Activated naive CD8-positive, alpha-beta T cell treated with anti-CD3 and anti-CD28 coated beads, Interleukin-2, amount 10 ng/mL, durations not matched to agents 7 days and 5 days (primary cell): ENCODE measurements around the gene C19orf44. TPM values are rescaled to one million over a fixed set of nuclear protein-coding genes. Genes with fewer than 3 reads are reported as not detected.
A peak's percentile ranks its signal among the peaks of the same experiment; 100 is the strongest.
"Not testable (repeated sequence)": the region's sequence is repeated elsewhere in the genome, so short reads cannot be mapped to it uniquely, and the experiment has no call there.

Experiments
- ATAC-seq: fragments of 150-1000 bp; cut with Tn5 transposase; one replicate; pipeline ENCODE4 v1.10.0; 2021; ENCODE audit warnings: low read depth, moderate library complexity
- POLR2A ChIA-PET: fragments of 350-600 bp; sonication (Branson Sonifier 250); formaldehyde crosslinking; loops from one replicate; lab custom pipeline; 2021; ENCODE audit warnings: antibody characterized with exemption; lab: Charles Lee
- DNase-seq: peaks from one replicate; pipeline ENCODE4 v3.0.0; 2021
- H3K27ac Mint-ChIP-seq: one replicate; pipeline ENCODE4 v1.8.0; 2022; ENCODE audit warnings: mild to moderate bottlenecking, mixed read lengths
- H3K27me3 Mint-ChIP-seq: one replicate; pipeline ENCODE4 v1.8.0; 2022; ENCODE audit warnings: mild to moderate bottlenecking, moderate library complexity, mixed read lengths
- H3K36me3 Mint-ChIP-seq: one replicate; pipeline ENCODE4 v1.8.0; 2021; ENCODE audit warnings: mild to moderate bottlenecking, mixed read lengths
- H3K4me1 Mint-ChIP-seq: one replicate; pipeline ENCODE4 v1.8.0; 2021; ENCODE audit warnings: mixed read lengths
- H3K4me3 Mint-ChIP-seq: one replicate; pipeline ENCODE4 v1.8.0; 2022; ENCODE audit warnings: mild to moderate bottlenecking, moderate library complexity, mixed read lengths
- H3K9me3 Mint-ChIP-seq: one replicate; pipeline ENCODE4 v1.8.0; 2021; ENCODE audit warnings: mixed read lengths
- total RNA-seq, 2 experiments: library from RNA; stranded (reverse); gene quantifications; one replicate each; pipeline ENCODE4 v1.2.3, GENCODE V29; 2021

Gene C19orf44
- total RNA-seq, 2 experiments from 2014 or later, result 3.0 to 3.3 TPM

DNA sequence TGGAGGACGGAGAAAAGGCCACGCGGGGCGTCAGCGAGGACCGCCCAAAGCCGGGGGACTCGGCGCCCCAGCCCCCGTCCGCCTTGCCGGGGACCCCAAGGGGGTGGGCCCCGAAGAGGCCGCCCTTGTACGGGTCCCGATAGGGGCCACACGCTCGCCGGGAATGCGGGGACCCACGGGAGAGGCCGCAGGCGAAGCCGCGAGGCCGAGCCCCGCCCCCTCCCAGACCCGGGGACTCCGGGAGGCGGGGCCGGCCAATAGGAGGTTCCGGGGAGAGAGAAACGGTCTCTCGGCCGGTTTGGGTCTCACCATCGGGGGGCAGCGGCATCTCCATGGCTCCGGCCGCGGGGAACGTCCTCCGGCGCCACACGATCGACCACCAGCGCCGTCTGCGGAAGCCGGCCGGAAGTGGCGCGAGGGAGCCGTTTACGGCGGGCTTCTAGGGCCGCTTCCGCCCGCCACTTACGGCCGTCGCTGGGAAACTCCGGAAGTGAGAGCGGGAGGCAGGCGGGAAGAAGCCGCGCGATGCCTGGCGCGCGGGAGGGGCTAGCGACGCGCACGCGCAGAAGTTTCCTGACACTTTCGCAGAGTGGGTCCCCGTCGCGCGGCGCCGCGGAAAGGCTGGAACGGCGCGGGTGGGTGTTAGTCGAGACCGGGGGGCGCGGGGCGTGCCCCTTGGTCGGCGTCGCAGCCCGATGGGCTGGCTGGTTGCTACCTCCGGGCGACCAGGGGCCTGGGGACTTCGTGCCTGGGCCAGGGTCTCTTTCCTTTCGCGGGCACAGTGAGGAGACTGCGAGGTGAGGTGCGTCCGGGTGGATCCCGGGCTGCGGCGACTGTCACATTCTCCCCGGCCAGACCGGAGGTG is 46.1 kb downstream of the C19orf44 start, which contains the start of gene CHERP:
TSS of gene CHERP (minus strand) at position 393 of the 865 bp plus-strand sequence. CDS start at position 334, 59 bp downstream.
- Mint-ChIP-seq H3K27me3 (no peaks in the 10 kb centered on the region), H3K9me3 (no peaks in the 10 kb centered on the region), H3K36me3 (peaks cover 41% of the 10 kb centered on the region), H3K4me1 (peaks cover 41% of the 10 kb centered on the region), H3K4me3 (peak within 1 kb of the TSS; percentile 95), H3K27ac (peak within 1 kb of the TSS; percentile 87)
- ATAC-seq (peak; percentile 87), DNase-seq (peak; percentile 95)
- POLR2A ChIA-PET, result interaction anchor here (0.7 to 2.5 kb wide), 12 partner anchors 23 to 119 kb away, joined by 3 to 28 read pairs (median 6); partner anchors contain the start of genes MED26, SLC35E1 and TMEM38A

DNA sequence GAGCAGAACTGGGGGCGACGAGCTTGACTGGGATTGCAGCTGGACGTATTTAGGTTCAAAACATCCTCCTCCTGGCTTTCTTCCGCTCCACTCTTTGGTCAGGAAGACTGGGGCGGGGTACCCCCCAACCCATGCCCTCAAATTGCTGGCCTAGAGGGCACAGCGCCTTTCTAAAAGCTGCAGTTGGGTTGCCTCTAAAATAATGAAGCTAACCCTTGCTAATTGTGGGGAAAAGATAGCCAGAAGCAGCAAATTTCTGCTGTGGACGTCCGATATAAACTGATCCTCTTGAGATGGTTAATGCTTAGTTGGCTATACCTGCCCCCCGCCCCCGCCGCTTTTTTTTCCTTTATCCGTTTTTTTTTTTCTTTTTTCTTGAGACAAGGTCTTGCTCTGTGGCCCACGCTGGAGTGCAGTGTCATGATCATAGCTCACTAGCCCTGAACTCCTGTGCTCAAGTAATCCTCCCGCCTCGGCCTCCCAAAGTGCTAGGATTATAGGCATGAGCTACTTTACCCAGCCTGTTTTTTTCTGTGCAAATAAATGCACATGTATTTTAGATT is 46.8 kb downstream of the C19orf44 start:
- no peak for DNase-seq
- H3K4me1 Mint-ChIP-seq, result peaks cover 41% of the 10 kb centered on the region
- POLR2A ChIA-PET, result interaction anchor here (0.7 to 2.5 kb wide), 13 partner anchors 22 to 118 kb away, joined by 3 to 28 read pairs (median 5); partner anchors contain the start of genes MED26, SLC35E1 and TMEM38A
- H3K27ac Mint-ChIP-seq, result peak overlapping the region; percentile 87
- no peaks in the 10 kb centered on the region for H3K27me3 Mint-ChIP-seq
- H3K4me3 Mint-ChIP-seq, result peak overlapping the region; percentile 95
- H3K36me3 Mint-ChIP-seq, result peaks cover 38% of the 10 kb centered on the region
- ATAC-seq, result no peak
- H3K9me3 Mint-ChIP-seq, result no peaks in the 10 kb centered on the region

DNA sequence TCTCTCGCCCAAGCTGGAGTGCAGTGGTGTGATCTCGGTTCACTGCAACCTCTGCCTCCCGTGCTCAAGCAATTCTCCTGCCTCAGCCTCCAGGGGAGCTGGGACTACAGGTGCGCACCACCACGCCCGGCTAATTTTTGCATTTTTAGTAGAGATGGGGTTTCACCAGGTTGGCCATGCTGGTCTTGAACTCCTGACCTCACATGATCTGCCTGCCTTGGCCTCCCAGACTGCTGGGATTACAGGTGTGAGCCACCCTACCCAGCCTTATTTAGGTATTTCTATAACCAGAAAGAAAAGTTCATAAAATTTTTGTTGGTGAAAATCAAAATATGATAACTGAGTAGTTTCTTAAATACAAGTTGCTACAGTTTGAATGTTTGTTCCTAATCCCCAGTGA is 47.5 kb downstream of the C19orf44 start:
- POLR2A ChIA-PET, result interaction anchor here (0.6 to 2.5 kb wide), 8 partner anchors 27 to 117 kb away, joined by 3 to 28 read pairs (median 7); partner anchors contain the start of genes MED26 and TMEM38A

DNA sequence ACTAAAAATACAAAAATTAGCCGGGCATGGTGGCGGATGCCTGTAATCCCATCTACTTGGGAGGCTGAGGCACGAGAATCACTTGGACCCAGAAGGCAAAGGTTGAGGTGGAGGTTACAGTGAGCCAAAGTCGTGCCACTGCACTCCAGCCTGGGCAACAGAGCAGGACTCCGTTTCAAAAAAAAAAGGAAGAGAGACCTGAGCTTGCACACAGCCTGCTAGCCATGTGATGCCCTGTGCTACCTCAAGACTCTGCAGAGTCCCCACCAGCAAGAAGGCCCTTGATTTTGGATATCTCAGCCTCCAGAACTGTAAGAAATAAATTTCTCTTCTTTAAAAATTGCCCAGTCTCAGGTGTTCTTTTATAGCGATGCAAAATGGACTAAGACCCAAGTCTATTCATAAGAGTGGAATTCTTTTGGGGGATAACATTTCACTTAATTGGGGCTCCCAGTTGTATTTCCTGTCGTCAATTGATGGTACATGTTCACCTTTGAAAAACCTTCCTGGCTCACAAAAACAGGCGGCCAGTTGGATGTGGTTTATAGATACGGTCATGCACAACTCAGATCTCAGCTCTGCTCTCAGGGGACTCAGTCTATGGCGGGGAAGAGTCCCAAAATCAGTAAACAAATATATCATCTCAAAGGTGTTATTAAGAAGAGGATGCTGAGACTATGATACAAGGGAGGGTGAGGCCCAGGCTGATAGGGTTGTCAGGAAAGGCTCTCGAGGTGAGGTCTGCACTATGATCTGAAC is 48.5 kb downstream of the C19orf44 start:
- POLR2A ChIA-PET, result interaction anchor here (0.6 to 2.1 kb wide), 2 partner anchors 48 to 83 kb away, joined by 6 to 9 read pairs; partner anchors contain the start of gene MED26
- peaks cover 25% of the 10 kb centered on the region for H3K36me3 Mint-ChIP-seq
- ATAC-seq, result no peak
- H3K27ac Mint-ChIP-seq, result peak overlapping the region; percentile 35
- H3K27me3 Mint-ChIP-seq, result no peaks in the 10 kb centered on the region
- H3K9me3 Mint-ChIP-seq, result no peaks in the 10 kb centered on the region
- DNase-seq, result no peak
- peaks cover 36% of the 10 kb centered on the region for H3K4me1 Mint-ChIP-seq
- H3K4me3 Mint-ChIP-seq, result peak overlapping the region; percentile 44

More for the DNA sequence above, 47.5 kb downstream of the C19orf44 start:
- not testable (repeated sequence) for H3K9me3 Mint-ChIP-seq, DNase-seq, H3K27me3 Mint-ChIP-seq, ATAC-seq
- peak overlapping the region; percentile 87 for H3K27ac Mint-ChIP-seq
- peaks cover 36% of the 10 kb centered on the region for H3K4me1 Mint-ChIP-seq
- peak overlapping the region; percentile 95 for H3K4me3 Mint-ChIP-seq
- H3K36me3 Mint-ChIP-seq, result peaks cover 32% of the 10 kb centered on the region

DNA sequence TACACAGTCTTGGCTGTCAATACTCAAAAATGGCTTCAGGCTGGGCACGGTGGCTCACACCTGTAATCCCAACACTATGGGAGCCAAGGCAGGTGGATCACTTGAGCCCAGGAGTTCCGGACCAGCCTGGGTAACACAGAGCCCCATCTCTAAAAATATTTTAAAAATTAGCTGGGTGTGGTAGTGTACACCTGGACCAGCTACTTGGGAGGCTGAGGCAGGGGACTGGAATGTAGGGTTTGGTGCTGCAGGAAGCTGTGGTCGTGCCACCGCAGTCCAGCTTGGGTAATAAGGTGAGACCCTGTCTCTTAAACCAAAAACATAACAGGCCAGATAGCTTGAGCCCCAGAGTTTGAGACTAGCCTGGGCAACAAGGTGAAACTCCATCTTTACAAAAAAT is 52.8 kb downstream of the C19orf44 start:
- POLR2A ChIA-PET, result no interaction called here
- no peak for DNase-seq
- H3K36me3 Mint-ChIP-seq, result peaks cover 24% of the 10 kb centered on the region
- peaks cover 20% of the 10 kb centered on the region for H3K4me1 Mint-ChIP-seq
- no peak overlapping the region for H3K4me3 Mint-ChIP-seq
- no peaks in the 10 kb centered on the region for H3K9me3 Mint-ChIP-seq
- H3K27ac Mint-ChIP-seq, result no peak overlapping the region
- H3K27me3 Mint-ChIP-seq, result no peaks in the 10 kb centered on the region
- ATAC-seq, result no peak

DNA sequence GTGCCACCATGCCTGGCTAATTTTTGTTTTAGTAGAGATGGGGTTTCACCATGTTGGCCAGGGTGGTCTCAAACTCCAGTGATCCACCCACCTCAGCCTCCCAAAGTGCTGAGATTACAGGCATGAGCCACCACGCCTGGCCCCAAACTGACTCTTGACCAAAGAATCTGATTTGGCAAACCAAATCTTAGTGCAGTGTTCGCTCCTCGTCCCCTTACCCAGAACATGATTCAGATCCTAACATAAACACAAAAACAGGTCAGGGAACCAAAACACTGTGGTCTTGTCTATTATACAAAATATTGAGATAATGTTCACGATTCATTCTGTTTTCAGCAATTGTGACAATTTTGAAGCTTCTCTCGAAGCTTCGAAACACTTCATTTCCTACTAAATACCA is 55.7 kb downstream of the C19orf44 start:
- not testable (repeated sequence) for ATAC-seq, H3K9me3 Mint-ChIP-seq, H3K27me3 Mint-ChIP-seq, H3K27ac Mint-ChIP-seq, H3K4me3 Mint-ChIP-seq, DNase-seq
- POLR2A ChIA-PET, result interaction anchor here (0.7 to 1.2 kb wide), 2 partner anchors 12 to 252 kb away, joined by 4 read pairs; no protein-coding TSS in a partner anchor
- Mint-ChIP-seq H3K4me1 (peaks cover 16% of the 10 kb centered on the region), H3K36me3 (peaks cover 23% of the 10 kb centered on the region)

DNA sequence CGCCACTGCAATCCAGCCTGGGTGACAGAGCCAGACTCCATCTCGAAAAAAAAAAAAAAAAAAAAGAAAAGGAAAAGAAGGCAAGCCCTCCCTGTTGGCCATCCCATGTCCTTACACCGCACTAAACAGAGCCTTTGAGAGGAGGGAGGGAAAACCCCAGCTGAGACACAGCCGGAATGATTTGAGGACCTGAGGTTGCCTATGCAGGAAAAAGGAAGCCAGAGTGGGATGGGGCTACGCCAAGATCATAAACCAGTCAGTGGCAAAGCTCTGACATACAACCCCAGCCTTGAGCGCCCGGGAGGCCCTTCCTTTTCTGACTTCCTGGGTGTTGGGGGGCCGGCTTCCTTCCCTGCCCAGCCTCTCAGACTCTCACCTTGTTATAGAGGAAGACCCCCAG is 58.6 kb downstream of the C19orf44 start:
- H3K27me3 Mint-ChIP-seq, result no peaks in the 10 kb centered on the region
- POLR2A ChIA-PET, result no interaction called here
- no peak for DNase-seq
- peaks cover 11% of the 10 kb centered on the region for H3K4me1 Mint-ChIP-seq
- H3K4me3 Mint-ChIP-seq, result no peak overlapping the region
- peaks cover 36% of the 10 kb centered on the region for H3K36me3 Mint-ChIP-seq
- ATAC-seq, result no peak
- peak overlapping the region; percentile 25 for H3K27ac Mint-ChIP-seq
- H3K9me3 Mint-ChIP-seq, result no peaks in the 10 kb centered on the region

DNA sequence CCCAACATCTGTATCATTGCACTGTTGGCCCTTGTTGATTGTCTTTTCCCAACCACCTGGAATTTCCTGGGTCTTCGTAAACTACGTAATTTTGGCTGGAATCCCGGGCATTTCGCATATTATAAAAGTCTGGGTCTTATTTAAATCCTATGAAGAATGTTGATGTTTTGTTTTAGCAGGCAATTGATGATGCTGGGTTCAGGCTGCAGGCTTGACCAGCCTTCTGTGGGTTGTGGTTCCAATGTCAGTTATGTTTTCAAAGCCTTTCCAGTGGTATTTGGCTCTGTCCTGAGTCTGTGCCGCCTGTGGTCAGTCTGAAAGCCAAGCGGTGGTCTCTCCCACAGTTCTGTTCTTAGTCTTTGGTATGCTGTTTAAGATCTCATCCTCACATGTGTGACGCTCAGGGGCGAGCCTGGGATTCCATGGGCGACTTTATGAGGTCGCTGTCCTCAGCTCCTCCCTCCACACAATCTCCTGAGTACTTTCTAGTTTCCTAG is 63.6 kb downstream of the C19orf44 start:
- H3K27me3 Mint-ChIP-seq, result no peaks in the 10 kb centered on the region
- H3K4me1 Mint-ChIP-seq, result peaks cover 17% of the 10 kb centered on the region
- H3K4me3 Mint-ChIP-seq, result no peak overlapping the region
- H3K9me3 Mint-ChIP-seq, result no peaks in the 10 kb centered on the region
- peak overlapping the region; percentile 57 for H3K27ac Mint-ChIP-seq
- no peak for DNase-seq
- peaks cover 43% of the 10 kb centered on the region for H3K36me3 Mint-ChIP-seq
- POLR2A ChIA-PET, result no interaction called here
- ATAC-seq, result no peak

DNA sequence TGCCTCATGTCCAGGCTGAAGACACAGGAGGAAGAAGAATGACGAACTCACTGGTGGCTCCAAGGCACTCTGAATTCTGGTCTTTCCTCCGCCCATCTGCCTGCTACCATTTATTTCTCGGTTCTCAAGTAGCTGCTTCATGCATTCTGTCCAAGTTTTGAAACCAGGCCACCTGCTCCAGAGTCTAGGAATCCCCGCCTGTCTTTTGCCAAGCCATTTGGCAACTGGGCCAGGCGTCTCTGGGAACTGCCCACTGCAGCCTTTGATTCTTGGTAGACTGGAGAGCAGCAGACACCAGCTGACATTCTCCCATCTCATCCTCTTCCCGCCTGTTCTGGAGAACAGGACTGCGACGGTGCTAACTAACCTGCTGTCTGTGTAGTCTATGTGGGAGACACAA is 65.2 kb downstream of the C19orf44 start:
- POLR2A ChIA-PET, result no interaction called here
- H3K27me3 Mint-ChIP-seq, result no peaks in the 10 kb centered on the region
- no peaks in the 10 kb centered on the region for H3K9me3 Mint-ChIP-seq
- H3K4me3 Mint-ChIP-seq, result no peak overlapping the region
- H3K4me1 Mint-ChIP-seq, result peaks cover 17% of the 10 kb centered on the region
- peak overlapping the region; percentile 45 for H3K27ac Mint-ChIP-seq
- peaks cover 47% of the 10 kb centered on the region for H3K36me3 Mint-ChIP-seq
- DNase-seq, result no peak
- no peak for ATAC-seq

DNA sequence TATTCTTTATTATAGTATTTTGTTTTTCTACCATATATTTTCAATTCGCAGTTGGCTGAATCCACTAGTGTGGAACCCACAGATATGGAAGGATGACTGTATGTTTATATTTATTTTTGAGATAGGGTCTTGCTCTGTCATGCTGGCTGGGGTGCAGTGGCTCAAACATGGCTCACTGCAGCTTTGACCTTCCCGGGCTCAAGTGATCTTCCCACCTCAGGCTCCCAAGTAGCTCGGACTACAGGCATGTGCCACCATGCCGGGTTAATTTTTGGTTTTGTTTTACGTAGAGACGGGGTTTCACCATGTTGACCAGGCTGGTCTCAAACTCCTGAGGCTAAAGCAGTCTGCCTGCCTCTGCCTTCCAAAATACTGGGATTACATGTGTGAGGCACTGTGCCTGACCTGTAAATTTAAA is 66.4 kb downstream of the C19orf44 start:
- ATAC-seq (no peak), DNase-seq (no peak)
- H3K36me3 Mint-ChIP-seq, result peaks cover 52% of the 10 kb centered on the region
- peaks cover 23% of the 10 kb centered on the region for H3K4me1 Mint-ChIP-seq
- no peak overlapping the region for H3K27ac Mint-ChIP-seq
- no peaks in the 10 kb centered on the region for H3K27me3 Mint-ChIP-seq
- POLR2A ChIA-PET, result interaction anchor here (1.2 kb wide), 1 partner anchor 9 kb away, joined by 3 read pairs; no protein-coding TSS in a partner anchor
- no peak overlapping the region for H3K4me3 Mint-ChIP-seq
- no peaks in the 10 kb centered on the region for H3K9me3 Mint-ChIP-seq

DNA sequence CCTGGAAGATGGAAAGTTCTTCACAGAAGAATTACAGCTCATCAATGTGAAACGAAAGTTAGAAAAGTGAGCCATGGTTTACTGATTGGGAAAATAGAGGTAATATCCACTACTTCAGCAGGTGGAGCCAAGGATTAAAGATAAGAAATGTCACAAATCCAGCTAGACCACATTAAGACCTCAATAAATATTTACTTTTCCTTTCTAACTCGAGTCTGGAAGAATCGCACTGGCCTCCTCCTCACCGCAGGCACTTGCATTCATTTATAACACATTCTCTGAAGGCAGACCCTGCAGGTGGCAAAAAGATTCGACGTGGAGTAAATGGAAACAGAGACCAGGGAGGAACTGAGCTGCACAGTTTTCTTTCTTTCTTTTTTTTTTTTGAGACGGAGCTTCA is 68.6 kb downstream of the C19orf44 start:
- POLR2A ChIA-PET, result interaction anchor here (1.3 kb wide), 1 partner anchor 22 kb away, joined by 4 read pairs; no protein-coding TSS in a partner anchor
- Mint-ChIP-seq H3K27me3 (no peaks in the 10 kb centered on the region), H3K4me1 (peaks cover 34% of the 10 kb centered on the region), H3K9me3 (no peaks in the 10 kb centered on the region), H3K4me3 (peak overlapping the region; percentile 16), H3K36me3 (peaks cover 54% of the 10 kb centered on the region), H3K27ac (peak overlapping the region; percentile 56)
- no peak for ATAC-seq
- DNase-seq, result no peak

DNA sequence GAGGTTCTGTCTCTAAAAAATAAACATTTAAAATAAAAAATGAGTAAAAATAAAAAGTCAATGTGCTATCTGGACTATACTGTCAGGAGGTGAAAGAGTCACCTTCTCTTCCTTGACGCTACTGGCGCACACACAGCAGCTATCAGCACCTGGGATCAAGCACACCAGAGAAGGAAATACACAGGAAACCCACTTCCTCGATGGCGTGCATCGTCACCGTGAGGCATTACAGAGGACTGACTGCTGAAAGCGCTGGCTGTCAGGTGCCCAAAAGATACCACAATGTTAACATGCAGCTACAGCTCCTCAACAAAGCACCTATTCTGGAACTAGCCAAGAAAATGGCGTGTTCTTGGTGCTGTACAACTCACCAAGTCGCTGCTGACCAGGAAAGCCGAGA is 70.0 kb downstream of the C19orf44 start:
- ATAC-seq, result peak; percentile 98
- DNase-seq, result peak; percentile 72
- Mint-ChIP-seq H3K9me3 (no peaks in the 10 kb centered on the region), H3K36me3 (peaks cover 48% of the 10 kb centered on the region), H3K27me3 (no peaks in the 10 kb centered on the region), H3K27ac (peak overlapping the region; percentile 100), H3K4me1 (peaks cover 38% of the 10 kb centered on the region), H3K4me3 (peak overlapping the region; percentile 86)
- POLR2A ChIA-PET, result interaction anchor here (0.8 to 1.5 kb wide), 6 partner anchors 16 to 63 kb away, joined by 3 to 9 read pairs (median 6); partner anchors contain the start of genes CHERP and MED26
